KMS-11 (cell line): ENCODE measurements around the gene MELK.
"Not testable (repeated sequence)": the region's sequence is repeated elsewhere in the genome, so short reads cannot be mapped to it uniquely, and the experiment has no call there.

ENCODE experiments used
- H2AFZ ChIP-seq: fragments of 200-600 bp; sonication (generic); 2 replicates; pipeline ENCODE4 v1.6.1; 2016; ENCODE audit warnings: antibody characterized with exemption, mixed run types, low read depth
- H3K27ac ChIP-seq: fragments of 200-600 bp; sonication (generic); 2 replicates; pipeline ENCODE4 v1.6.1; 2016; ENCODE audit warnings: mild to moderate bottlenecking, mixed run types
- H3K27me3 ChIP-seq: fragments of 200-600 bp; sonication (generic); 2 replicates; pipeline ENCODE4 v1.6.1; 2017; ENCODE audit warnings: mild to moderate bottlenecking, low read depth, mixed run types, moderate library complexity; ENCODE audit not compliant: insufficient read depth
- H3K36me3 ChIP-seq: fragments of 200-600 bp; sonication (generic); 2 replicates; pipeline ENCODE4 v1.6.1; 2017; ENCODE audit warnings: mild to moderate bottlenecking, mixed run types; ENCODE audit not compliant: insufficient read depth
- H3K4me1 ChIP-seq: fragments of 200-600 bp; sonication (generic); 2 replicates; pipeline ENCODE4 v1.6.1; 2016; ENCODE audit warnings: mild to moderate bottlenecking, low read depth, mixed run types; ENCODE audit not compliant: poor library complexity, severe bottlenecking
- H3K4me2 ChIP-seq: fragments of 200-600 bp; sonication (generic); 2 replicates; pipeline ENCODE4 v1.7.0; 2016; ENCODE audit warnings: mild to moderate bottlenecking, mixed run types
- H3K4me3 ChIP-seq: fragments of 200-600 bp; sonication (generic); IDR thresholded peaks from 2 replicates; pipeline ENCODE4 v1.6.1; 2017; ENCODE audit warnings: low read depth, low read length, mixed read lengths; ENCODE audit not compliant: insufficient read depth
- H3K79me2 ChIP-seq: fragments of 200-600 bp; sonication (generic); 2 replicates; pipeline ENCODE4 v1.6.1; 2016; ENCODE audit warnings: low read depth, mixed run types; ENCODE audit not compliant: insufficient read depth
- H3K9ac ChIP-seq: fragments of 200-600 bp; sonication (generic); 2 replicates; pipeline ENCODE4 v1.6.1; 2016; ENCODE audit warnings: mild to moderate bottlenecking, mixed run types
- H4K20me1 ChIP-seq: fragments of 200-600 bp; sonication (generic); 2 replicates; pipeline ENCODE4 v1.6.1; 2016; ENCODE audit warnings: mild to moderate bottlenecking, mixed run types; ENCODE audit not compliant: insufficient read depth
- CTCF ChIP-seq: fragments of 200-600 bp; sonication (generic); conservative IDR thresholded peaks from 2 replicates; pipeline ENCODE4 v1.6.1; 2017; ENCODE audit warnings: low read depth, mild to moderate bottlenecking, antibody characterized with exemption, low read length, moderate library complexity, mixed read lengths

The MELK gene

GRCh38 chr9:36572515-36573418 is at the start of gene MELK:
Gene MELK (plus strand): TSS chr9:36572895. CDS start chr9:36581682, 8,787 bp downstream.
- H3K27me3 ChIP-seq, result no peaks in the 10 kb centered on the region
- no peak for TF ChIP-seq CTCF
- H3K4me1 ChIP-seq, result peaks cover 33% of the 10 kb centered on the region
- H3K36me3 ChIP-seq, result no peaks in the 10 kb centered on the region
- H4K20me1 ChIP-seq, result no peaks in the 10 kb centered on the region
- peaks cover 49% of the 10 kb centered on the region for H3K79me2 ChIP-seq
- H2AFZ ChIP-seq, result peak within 1 kb of the TSS; percentile 98
- H3K4me2 ChIP-seq, result peak within 1 kb of the TSS; percentile 84
- H3K27ac ChIP-seq, result peak within 1 kb of the TSS; percentile 65
- no peak within 1 kb of the TSS for H3K4me3 ChIP-seq
- H3K9ac ChIP-seq, result peak within 1 kb of the TSS; percentile 70

- no peaks in the 10 kb centered on the region for H4K20me1 ChIP-seq
- H3K4me1 ChIP-seq, result no peaks in the 10 kb centered on the region
- H3K4me3 ChIP-seq, result no peak overlapping the region
- no peaks in the 10 kb centered on the region for H3K36me3 ChIP-seq
- H3K79me2 ChIP-seq, result no peaks in the 10 kb centered on the region
- H3K4me2 ChIP-seq, result no peak overlapping the region
- H3K27ac ChIP-seq, result no peak overlapping the region
- H2AFZ ChIP-seq, result no peak overlapping the region
- H3K27me3 ChIP-seq, result no peaks in the 10 kb centered on the region
- no peak overlapping the region for H3K9ac ChIP-seq
- TF ChIP-seq CTCF, result no peak
Measured at GRCh38 chr9:36530224-36530623, 42.5 kb upstream of the MELK start.

DNA sequence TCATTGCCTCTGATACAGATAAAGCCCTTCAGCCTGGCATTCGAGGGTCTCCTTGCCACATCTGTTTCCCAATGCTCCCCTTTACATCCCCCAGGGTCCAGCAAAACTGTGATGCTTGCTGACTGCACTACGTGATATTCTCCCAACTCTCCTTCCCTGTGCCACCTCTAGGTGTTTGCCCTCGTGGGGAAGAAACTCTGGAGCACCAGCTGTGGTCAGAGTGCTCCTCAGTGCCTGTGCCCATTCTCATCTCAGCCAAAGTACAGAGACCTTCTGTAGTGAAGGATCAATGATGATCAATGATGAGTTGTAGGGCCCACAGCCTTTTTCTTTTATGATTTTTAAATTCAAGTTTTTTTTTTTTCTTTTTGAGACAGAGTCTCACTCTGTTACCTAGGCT is 40.3 kb upstream of the MELK start:
- no peak for TF ChIP-seq CTCF
- Histone ChIP-seq H2AFZ (no peak overlapping the region), H3K4me1 (no peaks in the 10 kb centered on the region), H3K27me3 (no peaks in the 10 kb centered on the region), H3K79me2 (no peaks in the 10 kb centered on the region), H3K36me3 (no peaks in the 10 kb centered on the region), H3K9ac (no peak overlapping the region), H3K4me3 (no peak overlapping the region), H3K27ac (no peak overlapping the region), H3K4me2 (no peak overlapping the region), H4K20me1 (no peaks in the 10 kb centered on the region)

- not testable (repeated sequence) for H3K27ac ChIP-seq, H3K9ac ChIP-seq, H3K4me1 ChIP-seq, H3K4me2 ChIP-seq, H3K4me3 ChIP-seq, H3K36me3 ChIP-seq, H3K79me2 ChIP-seq, H3K27me3 ChIP-seq, H2AFZ ChIP-seq, H4K20me1 ChIP-seq
Measured at GRCh38 chr9:36533726-36534125, 39.0 kb upstream of the MELK start.

DNA sequence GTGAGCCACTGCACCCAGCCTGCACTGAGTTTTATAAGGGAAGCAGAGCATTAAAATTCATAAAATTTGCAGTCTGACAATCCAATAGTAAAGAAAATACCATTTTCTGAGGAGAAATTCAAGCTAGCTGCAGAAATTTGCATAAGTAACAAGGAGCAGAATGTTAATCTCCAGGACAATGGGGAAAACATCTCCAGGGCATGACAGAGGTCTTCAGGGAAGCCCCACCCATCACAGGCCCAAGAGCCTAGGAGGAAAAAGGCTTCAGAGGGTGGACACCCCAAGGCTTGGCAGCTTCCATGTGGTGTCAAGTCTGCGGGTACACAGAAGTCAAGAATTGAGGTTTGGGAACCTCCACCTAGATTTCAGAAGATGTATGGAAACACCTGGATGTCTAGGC is 37.6 kb upstream of the MELK start:
- Histone ChIP-seq H3K27me3 (no peaks in the 10 kb centered on the region), H2AFZ (no peak overlapping the region), H3K79me2 (no peaks in the 10 kb centered on the region), H3K9ac (no peak overlapping the region), H3K36me3 (no peaks in the 10 kb centered on the region), H3K4me3 (no peak overlapping the region), H3K4me2 (no peak overlapping the region), H3K27ac (no peak overlapping the region), H3K4me1 (no peaks in the 10 kb centered on the region), H4K20me1 (no peaks in the 10 kb centered on the region)
- TF ChIP-seq CTCF, result no peak
